Measurements from ENCODE around the gene PPP4R3C.
"Not testable (repeated sequence)": the region's sequence is repeated elsewhere in the genome, so short reads cannot be mapped to it uniquely, and the experiment has no call there.

PPP4R3C gene

DNA sequence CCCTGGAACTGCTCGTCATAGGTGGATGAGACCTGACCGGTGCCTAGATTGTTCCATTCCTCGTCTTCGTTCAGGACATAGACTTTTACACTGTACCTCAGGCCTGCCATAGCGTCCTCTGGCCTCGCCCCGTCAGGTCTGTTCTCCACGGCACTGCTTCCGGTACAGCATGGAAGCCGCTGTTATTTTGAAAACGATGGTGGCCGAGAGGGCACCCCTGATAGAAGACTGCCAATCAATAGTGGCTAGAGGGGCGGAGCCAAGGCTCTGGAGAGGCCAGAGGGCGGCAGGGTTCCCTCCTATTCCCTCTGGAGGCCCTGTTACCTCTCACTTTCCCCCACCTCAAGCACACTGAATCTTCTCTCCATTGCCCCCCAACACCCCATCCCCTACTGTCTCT lies at the start of gene PPP4R3C:
Gene PPP4R3C, minus strand, starts transcription at position 155 of the 400 bp plus-strand sequence. Its CDS starts 45 bp downstream, at position 110.
- no peak for TF ChIP-seq POLR2A (IDR thresholded peaks at IDR 0.05; ENCODE audit: low read depth, low read length)
- no peak for DNase-seq (ENCODE audit: insufficient read length, low spot score)
- no peak for FAIRE-seq

DNA sequence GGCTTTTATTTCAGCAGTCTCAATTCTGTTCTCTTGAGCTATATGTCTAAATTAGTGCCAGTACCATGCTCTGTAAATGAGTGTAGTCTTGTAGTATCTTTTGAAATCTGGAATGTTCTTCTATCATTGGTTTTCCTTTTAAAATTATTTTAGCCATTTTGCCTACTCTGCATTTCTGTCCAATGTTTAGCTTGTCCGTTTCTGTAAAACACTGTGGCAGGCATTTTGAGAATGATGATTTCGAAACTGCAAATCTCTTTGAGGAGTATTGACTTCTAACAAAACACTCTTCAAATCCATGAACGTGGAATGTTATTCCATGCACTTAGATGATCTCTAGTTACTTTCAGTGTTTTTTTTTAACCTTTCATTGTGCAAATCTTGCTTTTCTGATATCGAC lies 28.3 kb upstream of the PPP4R3C start:
- FAIRE-seq: no peak
- DNase-seq (ENCODE audit: insufficient read length, low spot score): no peak
- no peak for TF ChIP-seq POLR2A (IDR thresholded peaks at IDR 0.05; ENCODE audit: low read depth, low read length)

DNA sequence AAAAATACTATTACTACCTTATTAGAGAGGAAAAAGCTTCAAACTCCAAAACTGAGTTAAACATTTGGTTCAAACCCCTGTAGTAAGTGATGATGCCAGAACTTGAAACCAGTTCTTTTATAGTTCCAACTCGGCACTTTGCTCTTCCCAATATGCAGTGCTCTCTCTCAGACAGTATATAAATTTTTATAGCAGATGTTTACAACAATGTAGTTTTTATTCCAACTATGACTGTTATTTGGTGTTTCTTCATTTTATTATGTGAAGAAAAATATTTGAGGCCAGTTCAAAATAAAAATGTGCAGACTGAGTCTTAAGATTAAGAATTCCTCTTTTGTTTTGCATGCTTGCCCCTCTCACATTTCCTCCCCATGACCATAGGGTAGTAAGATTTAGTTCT lies 2.9 kb upstream of the PPP4R3C start:
- DNase-seq (ENCODE audit: insufficient read length, low spot score) (no peak), FAIRE-seq (no peak)
- TF ChIP-seq POLR2A (IDR thresholded peaks at IDR 0.05; ENCODE audit: low read depth, low read length): no peak

DNA sequence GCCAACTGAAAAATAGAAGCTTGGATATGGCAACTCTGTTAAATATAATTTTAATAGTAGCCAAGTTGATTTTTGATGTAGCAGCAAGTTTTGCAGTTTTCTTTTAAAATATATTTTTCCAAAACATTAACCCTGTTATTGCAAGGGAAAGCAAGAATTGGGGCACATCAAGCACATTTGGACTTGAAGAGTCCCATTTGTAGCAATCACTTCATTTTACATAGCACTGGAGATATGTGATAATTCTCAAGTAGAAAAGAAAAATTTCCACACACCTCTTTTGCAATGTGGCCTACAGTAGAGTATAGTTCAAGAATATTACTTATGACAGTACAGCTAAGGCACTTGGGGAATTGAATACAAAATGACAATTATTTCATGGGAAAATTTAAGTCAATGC lies 1.9 kb upstream of the PPP4R3C start:
- FAIRE-seq (no peak), DNase-seq (ENCODE audit: insufficient read length, low spot score) (no peak)
- TF ChIP-seq POLR2A (IDR thresholded peaks at IDR 0.05; ENCODE audit: low read depth, low read length): no peak

GRCh38 chrX:27459129-27459528 lies 4.0 kb downstream of the PPP4R3C start:
- not testable (repeated sequence) for FAIRE-seq; DNase-seq (ENCODE audit: insufficient read length, low spot score)

DNA sequence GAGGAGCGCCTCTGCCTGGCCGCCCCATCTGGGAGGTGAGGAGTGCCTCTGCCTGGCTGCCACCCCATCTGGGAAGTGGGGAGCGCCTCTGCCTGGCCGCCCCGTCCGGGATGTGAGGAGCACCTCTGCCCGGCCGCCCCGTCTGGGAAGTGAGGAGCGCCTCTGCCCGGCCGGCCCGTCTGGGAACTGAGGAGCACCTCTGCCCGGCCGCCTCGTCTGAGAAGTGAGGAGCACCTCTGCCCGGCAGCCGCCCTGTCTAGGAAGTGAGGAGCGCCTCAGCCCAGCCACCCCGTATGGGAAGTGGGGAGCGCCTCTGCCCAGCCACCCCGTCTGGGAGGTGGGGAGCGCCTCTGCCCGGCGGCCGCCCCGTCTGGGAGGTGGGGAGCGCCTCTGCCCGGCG lies 4.6 kb downstream of the PPP4R3C start:
- not testable (repeated sequence) for FAIRE-seq; DNase-seq (ENCODE audit: insufficient read length, low spot score)

DNA sequence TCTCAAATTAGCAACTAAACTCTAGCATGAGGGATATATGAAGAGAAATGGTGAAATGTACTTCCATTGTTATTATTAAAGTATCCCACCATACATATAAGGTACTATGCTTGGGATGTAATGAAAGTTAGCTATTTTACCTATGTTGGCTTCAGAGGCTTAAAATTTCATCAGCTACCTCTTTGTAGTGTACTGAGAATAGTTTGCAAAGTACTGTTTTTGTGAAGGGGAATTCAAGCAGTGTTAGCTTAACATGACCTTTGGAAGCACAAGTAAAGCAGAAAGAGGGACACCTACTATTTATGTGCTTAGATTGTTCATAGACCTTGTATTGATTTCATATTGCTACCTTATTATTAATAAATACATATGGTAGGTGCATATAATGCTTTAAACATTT lies 11.8 kb downstream of the PPP4R3C start:
- FAIRE-seq (no peak), DNase-seq (ENCODE audit: insufficient read length, low spot score) (no peak)
- no peak for TF ChIP-seq POLR2A (IDR thresholded peaks at IDR 0.05; ENCODE audit: low read depth, low read length)

DNA sequence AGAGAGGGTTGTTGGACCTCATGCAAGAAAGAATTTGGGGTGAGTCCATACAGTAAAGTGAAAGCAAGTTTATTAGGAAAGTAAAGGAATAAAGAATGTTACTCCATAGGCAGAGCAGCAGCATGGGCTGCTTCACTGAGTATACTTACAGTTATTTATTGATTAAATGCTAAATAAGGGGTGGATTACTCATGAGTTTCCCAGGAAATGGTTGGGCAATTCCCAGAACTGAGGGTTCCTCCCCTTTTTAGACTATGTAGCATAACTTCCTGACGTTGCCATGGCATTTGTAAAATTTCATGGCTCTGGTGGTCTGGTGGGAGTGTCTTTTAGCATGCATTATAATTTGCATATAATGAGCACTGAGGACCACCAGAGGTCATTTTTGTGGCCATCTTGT lies 16.7 kb downstream of the PPP4R3C start:
- no peak for TF ChIP-seq POLR2A (IDR thresholded peaks at IDR 0.05; ENCODE audit: low read depth, low read length)
- DNase-seq (ENCODE audit: insufficient read length, low spot score): no peak
- no peak for FAIRE-seq

- no peak for TF ChIP-seq POLR2A (IDR thresholded peaks at IDR 0.05; ENCODE audit: low read depth, low read length)
- DNase-seq (ENCODE audit: insufficient read length, low spot score): no peak
- FAIRE-seq: no peak
These were observed 17.7 kb downstream of the PPP4R3C start for GRCh38 chrX:27445438-27445837.

DNA sequence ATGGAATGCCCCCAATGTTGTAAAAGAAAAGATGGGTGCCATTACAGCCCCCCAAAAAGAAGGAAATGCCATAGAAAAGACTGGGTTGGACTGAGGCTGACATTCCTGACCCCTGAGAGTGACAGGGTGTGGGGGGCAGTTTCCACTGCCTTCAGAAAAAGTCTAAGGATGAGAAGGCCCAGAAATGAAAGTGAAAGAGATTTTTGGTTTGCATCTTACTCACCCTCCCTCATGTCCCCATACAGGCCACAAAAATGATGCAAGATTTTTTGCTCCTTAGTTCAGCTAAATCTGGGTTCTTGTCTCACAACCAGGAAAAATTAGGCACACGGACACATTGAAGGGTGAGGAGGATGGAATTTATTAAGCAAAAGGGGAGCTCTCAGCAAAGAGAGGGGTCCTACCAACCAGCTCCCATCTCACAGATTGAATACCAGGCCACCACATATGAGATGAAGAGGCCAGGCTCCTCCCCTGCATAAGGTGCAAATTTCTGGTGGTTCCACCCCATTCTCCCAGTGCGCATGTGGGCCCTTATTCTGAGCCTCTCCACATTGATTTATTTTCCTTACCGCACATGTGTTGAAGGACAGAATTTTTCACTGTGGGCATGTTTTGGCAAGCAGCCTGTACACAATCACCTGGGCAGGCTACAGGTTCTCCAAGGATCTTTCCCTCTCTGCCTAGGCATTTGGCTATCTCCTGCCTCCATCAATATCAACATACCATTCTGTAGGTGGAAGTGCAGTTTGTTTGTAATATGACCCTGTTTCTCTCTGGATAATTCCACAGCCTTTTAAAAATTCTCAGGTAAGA lies 18.8 kb downstream of the PPP4R3C start:
- no peak for TF ChIP-seq POLR2A (IDR thresholded peaks at IDR 0.05; ENCODE audit: low read depth, low read length)
- DNase-seq (ENCODE audit: insufficient read length, low spot score) (no peak), FAIRE-seq (no peak)

DNA sequence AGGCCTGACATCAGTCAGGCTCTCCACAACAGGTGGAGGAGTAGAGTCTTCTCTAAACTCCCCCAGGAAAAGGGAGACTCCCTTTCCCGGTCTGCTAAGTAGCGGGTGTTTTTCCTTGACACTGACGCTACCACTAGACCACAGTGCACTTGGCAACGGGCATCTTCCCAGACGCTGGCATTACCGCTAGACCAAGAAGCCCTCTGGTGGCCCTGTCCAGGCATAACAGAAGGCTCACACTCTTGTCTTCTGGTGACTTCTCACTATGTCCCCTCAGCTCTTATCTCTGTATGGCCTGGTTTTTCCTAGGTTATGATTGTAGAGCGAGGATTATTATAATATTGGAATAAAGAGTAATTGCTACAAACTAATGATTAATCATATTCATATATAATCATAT lies 20.7 kb downstream of the PPP4R3C start:
- DNase-seq (ENCODE audit: insufficient read length, low spot score); FAIRE-seq: not testable (repeated sequence)

GRCh38 chrX:27439771-27440170 lies 23.4 kb downstream of the PPP4R3C start:
- TF ChIP-seq POLR2A (IDR thresholded peaks at IDR 0.05; ENCODE audit: low read depth, low read length): no peak
- DNase-seq (ENCODE audit: insufficient read length, low spot score) (no peak), FAIRE-seq (no peak)

DNA sequence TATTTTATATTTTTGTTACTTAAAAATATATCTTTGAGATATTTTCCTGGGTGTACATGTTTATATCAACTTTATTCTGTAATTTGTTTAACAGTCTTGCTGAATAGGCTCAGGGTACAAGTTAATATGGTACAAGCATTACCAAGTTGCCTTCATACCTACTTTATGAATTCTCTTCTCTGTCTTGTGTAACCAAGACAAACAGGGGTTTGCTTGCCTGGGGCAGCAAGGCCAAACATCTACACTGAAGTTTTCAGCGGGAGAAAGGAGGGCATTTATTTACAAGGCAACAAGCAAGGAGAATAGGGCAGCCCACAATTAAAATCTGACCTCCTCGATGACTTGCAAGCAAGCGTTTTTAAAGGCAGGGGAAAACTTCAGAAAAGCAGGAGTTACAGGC lies 24.2 kb downstream of the PPP4R3C start:
- DNase-seq (ENCODE audit: insufficient read length, low spot score) (no peak), FAIRE-seq (no peak)
- no peak for TF ChIP-seq POLR2A (IDR thresholded peaks at IDR 0.05; ENCODE audit: low read depth, low read length)

GRCh38 chrX:27435031-27435430 lies 28.1 kb downstream of the PPP4R3C start:
- no peak for FAIRE-seq

More at GRCh38 chrX:27435031-27435430, 28.1 kb downstream of the PPP4R3C start:
- no peak for DNase-seq (ENCODE audit: insufficient read length, low spot score)
- TF ChIP-seq POLR2A (IDR thresholded peaks at IDR 0.05; ENCODE audit: low read depth, low read length): no peak

Data from H54 (cell line).